Fibroblast of pulmonary artery (primary cell): ENCODE results near the gene HOXD13.

Source experiments
- DNase-seq: peaks from one replicate; pipeline ENCODE4 v3.0.0-alpha.2; 2010; ENCODE audit warnings: low read depth
- H3K4me3 ChIP-seq: replicated peaks from 2 replicates; pipeline ENCODE4 v1.5.1; 2011; ENCODE audit warnings: low read depth, mild to moderate bottlenecking, control low read depth, low read length, moderate library complexity
- TF ChIP-seq, protein P1 (sequence below): IDR thresholded peaks from 2 replicates; pipeline ENCODE4 v1.5.1; 2011; ENCODE audit warnings: mild to moderate bottlenecking, control low read depth, low read length, inconsistent platforms; ENCODE audit errors: missing control alignments

Gene HOXD13

DNA sequence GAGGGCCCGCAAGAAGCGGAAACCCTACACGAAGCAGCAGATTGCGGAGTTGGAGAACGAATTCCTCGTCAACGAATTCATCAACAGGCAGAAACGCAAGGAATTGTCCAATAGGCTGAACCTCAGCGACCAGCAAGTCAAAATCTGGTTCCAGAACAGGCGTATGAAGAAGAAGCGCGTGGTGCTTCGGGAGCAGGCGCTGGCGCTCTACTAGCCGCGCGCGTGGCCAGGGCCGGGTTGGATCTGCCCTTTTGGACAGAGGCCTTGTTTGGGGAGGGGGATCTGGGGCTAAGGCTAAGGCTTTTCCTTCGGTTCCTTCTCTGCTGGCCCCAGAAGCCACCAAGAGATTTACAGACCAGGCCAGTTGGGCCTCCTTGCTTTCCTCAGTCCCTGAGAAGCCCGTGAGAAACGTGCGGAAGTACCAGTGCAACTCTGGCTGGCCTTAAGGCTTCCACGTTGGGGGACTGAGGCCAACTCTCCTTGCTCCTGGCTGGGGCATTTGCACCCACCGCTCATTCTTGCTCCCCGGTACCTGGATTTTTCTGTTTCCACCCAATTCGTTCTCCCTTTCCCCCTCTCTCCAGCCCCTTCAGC is 8.1 kb downstream of the HOXD13 start:
- TF ChIP-seq, protein P1, sequence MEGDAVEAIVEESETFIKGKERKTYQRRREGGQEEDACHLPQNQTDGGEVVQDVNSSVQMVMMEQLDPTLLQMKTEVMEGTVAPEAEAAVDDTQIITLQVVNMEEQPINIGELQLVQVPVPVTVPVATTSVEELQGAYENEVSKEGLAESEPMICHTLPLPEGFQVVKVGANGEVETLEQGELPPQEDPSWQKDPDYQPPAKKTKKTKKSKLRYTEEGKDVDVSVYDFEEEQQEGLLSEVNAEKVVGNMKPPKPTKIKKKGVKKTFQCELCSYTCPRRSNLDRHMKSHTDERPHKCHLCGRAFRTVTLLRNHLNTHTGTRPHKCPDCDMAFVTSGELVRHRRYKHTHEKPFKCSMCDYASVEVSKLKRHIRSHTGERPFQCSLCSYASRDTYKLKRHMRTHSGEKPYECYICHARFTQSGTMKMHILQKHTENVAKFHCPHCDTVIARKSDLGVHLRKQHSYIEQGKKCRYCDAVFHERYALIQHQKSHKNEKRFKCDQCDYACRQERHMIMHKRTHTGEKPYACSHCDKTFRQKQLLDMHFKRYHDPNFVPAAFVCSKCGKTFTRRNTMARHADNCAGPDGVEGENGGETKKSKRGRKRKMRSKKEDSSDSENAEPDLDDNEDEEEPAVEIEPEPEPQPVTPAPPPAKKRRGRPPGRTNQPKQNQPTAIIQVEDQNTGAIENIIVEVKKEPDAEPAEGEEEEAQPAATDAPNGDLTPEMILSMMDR: no peak
- no peak for DNase-seq
- no peak overlapping the region for H3K4me3 ChIP-seq

DNA sequence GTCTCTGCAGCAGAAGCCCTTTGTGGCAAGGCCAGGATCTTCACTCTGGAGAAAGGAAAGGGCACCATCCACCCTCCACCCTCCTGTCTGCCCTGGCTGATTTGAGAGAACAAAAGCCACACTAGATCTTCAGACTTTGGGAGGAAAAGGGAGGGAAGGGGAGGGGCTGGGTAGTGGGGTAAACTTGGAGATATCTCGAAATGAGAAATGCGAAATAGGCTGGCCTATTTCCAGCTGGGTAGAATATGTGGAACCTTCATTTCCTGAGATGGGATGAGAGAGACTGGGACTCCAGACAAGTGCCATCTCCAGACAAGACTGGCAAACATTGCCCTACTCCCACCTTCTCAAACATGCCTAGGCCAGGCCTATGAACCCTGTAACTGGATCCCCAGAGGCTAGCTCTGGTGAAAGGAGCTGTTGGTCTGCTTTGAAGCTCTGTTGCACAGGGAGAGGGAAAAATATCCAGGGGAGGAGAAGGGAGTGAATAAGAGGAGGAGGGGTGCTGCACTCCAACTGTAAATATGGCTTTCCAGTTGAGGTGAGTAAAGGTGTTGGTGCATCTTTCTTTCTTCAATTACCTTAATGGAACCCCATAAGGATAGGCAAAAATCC is 8.8 kb downstream of the HOXD13 start:
- TF ChIP-seq, protein P1: no peak
- DNase-seq: no peak
- no peak overlapping the region for H3K4me3 ChIP-seq

DNA sequence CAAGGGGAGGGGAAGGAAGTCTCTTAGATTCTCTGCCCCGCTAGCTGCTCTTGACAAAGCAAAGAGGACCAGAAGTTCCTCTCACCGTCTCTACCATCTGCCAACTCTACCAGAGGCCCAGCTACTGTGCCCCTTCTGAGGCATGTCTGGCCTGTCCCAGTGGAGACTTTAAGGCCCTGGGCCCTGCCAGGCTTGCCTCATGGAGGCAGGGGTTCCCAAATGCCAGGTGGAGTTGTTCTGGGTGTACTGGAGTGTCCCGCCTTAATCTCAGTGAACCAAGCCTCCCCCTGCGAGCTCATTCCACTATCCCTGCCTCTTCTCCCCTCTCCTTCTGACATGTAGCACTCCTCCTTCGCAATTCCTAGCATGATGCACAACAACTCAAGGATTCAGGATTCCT is 9.3 kb downstream of the HOXD13 start:
- TF ChIP-seq, protein P1: no peak
- DNase-seq: no peak
- H3K4me3 ChIP-seq: no peak overlapping the region

DNA sequence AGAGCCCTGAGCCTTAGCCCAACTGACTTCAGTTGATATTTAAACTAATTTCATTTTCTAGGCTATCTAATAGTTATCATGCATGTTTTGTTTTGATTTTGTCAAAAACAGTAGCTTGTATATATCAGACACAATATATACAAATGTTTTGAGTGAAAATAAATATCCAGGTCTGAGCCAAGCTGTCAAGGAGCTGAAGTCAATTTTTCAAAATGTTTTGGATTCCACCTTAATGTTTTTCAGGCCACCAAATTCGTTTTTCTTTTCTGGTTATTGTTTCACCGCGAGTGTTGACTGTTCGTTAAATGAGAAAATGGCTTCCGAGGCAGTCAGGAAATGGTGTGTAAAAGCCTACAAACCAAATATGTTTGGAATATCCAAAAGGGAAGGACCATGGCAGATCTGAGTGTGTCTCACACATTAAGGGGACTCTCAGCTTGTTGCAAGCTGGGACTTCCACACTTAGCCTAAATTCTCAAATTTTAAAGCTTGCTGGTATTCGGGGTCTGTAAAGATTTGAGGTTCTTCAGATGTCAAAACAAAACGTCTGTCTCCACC is 9.9 kb downstream of the HOXD13 start:
- H3K4me3 ChIP-seq: no peak overlapping the region
- no peak for DNase-seq
- TF ChIP-seq, protein P1: no peak

DNA sequence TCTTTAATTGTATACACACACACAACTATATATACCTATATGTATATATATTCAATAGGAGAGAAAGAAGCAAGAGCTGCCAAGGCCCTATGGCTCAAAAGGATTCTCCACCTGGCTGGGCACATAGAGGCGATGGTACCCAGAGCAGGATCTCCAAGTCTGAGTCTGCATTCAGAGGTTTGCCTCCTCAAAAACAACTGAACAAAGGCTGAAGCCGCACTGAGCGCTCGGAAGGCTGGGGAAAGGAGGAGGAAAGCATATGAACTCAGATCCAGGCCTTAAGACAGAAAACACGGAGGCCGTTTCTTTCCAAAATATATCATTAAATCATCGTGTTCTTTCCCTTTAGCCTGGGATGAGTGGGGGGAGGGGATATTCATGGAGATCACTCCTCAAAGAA is 10.7 kb downstream of the HOXD13 start:
- no peak overlapping the region for H3K4me3 ChIP-seq
- TF ChIP-seq, protein P1: no peak
- DNase-seq: no peak

DNA sequence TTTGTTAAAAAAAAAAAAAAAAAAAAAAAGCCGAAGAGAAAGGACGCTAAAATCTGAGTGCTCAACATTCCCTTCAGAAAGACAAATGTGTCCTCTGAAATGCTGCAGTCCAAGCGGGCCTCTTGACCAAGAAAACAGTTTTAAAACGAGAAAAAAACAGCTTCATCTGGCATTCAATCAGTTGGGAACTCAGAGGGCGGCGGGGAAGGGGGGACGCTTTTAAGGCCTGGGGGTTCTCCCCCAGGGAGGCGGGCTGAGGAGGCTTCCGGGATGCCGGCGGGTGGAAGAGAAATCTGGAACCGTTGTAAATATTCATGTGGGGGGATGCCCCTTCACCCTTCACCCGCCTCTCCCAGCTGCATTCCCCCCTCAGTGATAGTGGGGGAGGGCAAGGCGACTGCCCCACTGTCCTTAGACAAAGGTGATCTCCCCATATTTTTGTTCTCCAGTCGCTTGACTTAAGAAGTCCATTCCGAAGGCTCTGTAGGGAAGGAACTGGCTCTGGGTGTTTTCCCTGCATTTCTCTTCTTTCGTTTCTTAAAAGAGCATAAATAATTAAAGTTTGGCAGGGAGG is 11.3 kb downstream of the HOXD13 start:
- DNase-seq: no peak
- TF ChIP-seq, protein P1: no peak
- H3K4me3 ChIP-seq: no peak overlapping the region
